NCI-H1092 treated with DMSO at 0.1 percent for 48 hours (cell line): Measurements from ENCODE around the gene MAPKAP1.

Experiments used
- DNase-seq: peaks from one replicate; lab custom pipeline; 2025; lab: John Stamatoyannopoulos, UW

Gene MAPKAP1

DNA sequence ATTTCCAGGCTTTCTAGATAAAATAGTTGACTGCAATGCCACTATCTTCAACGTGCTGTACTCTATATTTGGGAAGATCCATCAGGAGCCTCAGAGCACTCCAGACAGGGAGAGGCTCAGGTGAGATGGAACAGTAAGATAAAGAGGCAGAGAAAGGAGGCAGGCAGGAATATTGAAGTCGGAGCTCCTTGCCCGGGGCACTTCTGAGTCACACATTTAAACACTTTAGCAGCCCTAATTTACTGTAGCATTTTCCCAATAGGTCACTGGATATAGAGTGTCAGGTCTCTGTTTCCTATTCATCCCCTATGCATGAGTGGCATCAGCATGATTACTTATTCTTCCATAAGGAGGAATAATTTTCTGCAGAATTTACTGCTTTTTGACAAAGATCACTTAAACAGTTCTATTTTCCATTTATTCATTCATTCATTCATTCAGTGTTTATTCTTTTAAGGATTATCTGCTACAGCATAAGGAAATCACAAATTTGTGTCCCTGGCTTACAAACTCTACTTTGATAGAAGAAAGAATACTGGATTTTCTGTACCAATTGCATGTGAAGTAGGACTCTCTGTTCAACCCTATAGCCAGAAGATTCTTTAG lies 170.7 kb downstream of the MAPKAP1 start:
- DNase-seq: no peak

DNA sequence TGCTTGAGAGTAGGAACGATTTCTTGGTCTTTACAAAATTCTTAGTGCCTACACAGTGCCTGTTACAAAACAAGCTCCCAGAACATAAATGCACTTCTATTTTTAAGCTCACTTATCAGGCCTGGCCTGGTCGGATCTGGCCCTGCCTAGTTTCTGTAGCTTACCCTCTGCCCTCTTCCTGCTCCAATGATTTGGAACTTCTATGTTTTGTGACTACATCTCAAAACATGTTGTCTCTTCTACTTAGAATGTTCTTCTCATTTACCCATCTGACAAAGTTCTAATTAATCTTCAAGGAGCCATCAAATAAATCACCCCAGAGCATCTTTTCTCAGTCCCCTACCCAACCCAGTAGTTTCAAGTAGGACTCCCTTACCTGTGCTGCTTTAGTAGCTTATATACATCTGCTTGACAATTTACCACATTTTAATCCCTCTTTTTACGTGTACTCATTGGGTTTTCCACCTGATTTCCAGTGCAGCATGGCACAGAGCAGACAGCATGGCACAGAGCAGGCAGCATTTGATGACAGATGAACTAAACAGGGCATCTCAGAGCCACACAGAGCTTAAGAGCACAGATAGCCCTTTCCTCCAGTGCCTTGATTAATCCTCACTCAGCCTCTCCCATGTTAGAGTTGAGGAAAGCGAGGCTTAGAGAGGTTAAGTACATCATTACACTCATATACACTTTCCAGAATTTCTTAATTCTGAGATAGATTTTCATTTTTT lies 171.9 kb downstream of the MAPKAP1 start:
- DNase-seq: no peak

DNA sequence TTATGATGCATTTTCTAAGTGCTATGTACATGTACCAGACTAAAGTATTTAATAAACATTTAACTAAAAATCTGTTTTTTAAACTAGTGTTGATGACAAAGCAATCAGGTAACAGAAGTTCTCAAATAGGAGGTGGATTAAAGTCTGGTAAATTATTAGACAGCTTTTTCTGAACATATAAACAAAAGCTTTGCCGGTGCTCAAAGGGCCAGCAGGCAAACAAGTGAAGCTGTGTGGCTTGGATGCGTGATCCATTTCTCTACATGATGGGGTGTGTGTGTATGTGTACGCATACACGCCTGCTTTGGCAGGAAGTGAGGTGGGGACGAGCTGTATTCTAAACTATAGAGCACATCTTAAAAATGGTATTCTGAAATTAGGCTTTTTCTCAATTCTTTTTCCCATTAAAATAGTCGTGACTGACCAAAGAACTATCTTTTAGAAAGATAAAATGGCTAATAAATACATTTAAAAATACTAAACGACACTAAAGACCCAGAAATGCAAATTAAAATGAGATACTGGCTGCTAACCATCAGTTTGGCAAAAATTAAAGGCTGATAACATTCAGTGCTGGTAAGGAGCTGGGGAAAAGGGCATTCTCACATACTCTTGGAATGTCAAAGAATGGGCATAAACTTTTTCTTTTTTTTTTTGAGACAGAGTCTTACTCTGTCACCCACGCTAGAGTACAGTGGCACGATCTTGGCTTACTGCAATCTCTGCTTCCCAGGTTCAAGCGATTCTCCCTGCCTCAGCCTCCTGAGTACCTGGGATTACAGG lies 174.0 kb downstream of the MAPKAP1 start:
- DNase-seq: no peak

DNA sequence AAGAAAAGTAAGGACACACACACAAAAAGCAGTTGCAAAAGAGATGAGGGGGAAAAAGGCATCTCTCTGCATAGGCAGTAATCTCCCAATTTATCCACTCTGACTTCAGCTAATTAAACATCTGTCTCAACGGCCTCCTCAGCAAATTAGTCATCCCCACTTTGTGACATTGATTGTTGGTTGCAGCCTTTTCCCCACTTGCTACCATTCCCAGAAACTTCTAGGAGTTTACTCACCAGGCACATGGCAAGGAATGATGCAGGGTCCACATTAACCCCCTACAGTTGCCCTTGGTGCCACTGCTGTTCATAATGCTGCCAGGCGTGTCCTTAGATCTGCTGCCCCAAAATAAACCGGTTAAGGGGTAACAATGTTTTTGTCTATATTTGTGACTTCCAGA lies 174.6 kb downstream of the MAPKAP1 start:
- DNase-seq: no peak

DNA sequence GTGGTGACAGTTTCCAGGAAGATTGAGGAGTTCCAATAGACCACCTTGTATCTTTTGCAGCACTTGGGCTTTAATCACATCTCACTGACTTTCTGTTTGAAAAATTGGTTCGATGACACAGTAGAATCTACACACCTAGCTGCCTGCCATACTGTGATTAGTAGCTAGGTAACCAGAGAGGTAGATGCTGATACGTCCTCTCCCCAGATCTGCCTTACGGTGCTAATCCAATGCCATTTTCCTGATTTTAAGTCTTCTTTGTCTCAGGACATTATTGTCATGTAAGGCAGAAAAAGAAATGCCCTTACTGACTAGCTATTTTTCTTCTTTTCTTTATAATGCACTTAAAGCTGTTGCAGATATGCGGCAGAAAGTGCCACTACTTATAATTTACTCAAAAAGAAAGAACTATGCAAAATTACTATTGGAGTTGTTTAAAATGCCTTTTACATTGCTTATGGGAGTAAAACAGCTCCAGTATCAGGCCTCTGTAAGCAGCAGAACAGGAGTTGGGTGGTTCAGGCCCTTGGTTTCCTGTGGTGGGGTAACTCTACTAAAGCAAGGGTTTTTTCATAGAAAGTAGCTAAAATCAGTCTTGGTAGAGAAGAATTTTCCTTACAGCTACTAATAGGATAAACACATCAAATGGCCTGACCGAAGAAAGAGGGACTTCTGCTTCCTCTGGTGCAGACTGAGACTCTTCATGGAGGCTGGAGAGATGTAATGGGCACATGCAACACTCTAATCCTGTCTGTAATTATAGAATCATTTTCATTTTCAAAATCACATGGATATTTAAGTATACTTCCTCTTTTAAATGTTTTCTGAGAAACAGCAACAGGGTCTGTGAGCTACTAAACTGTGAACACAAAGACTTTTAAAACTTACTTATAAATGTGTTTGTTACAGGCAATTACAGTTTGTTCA lies 177.2 kb downstream of the MAPKAP1 start:
- no peak for DNase-seq

DNA sequence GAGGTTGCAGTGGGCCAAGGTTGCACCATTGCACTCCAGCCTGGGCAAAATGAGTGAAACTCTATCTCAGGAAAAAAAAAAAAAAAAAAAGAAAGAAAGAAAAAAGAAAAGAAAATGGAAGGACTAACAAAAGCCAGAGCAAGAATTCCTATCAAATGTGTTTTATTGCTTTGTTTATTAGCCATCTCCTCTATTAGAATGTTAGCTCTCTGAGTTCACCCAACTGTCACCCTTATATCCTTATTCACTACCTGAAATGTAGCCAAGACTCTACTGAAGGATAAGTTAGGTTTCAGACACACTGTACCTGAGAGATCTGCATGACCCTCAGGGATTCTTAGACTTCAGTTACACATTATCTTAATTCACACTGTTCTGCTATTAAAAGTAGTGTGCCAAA lies 177.9 kb downstream of the MAPKAP1 start:
- no peak for DNase-seq

DNA sequence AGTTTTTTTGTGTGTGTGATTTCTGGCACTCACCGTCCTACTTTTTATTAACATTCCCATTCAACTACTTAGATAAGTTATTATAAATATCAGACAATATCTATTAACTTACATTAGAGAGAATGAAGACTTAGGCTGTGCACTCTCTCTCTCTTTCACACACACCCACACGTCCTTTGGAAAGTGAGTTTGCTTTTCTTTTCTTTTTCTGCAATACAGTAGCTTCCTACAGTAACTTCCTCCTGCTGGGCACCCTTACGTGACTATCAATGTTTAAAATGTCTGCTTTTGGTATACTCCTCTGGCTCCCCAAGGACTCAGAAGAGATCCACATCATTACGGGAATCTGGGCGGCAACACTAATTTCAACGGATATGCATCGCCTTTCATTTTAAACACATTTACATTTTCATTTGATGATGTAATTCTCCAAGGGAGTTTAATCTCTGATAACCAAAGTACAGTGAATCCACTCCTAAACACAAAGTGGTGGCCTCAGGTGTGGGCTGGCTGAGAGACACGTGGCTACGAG lies 179.5 kb downstream of the MAPKAP1 start:
- no peak for DNase-seq

DNA sequence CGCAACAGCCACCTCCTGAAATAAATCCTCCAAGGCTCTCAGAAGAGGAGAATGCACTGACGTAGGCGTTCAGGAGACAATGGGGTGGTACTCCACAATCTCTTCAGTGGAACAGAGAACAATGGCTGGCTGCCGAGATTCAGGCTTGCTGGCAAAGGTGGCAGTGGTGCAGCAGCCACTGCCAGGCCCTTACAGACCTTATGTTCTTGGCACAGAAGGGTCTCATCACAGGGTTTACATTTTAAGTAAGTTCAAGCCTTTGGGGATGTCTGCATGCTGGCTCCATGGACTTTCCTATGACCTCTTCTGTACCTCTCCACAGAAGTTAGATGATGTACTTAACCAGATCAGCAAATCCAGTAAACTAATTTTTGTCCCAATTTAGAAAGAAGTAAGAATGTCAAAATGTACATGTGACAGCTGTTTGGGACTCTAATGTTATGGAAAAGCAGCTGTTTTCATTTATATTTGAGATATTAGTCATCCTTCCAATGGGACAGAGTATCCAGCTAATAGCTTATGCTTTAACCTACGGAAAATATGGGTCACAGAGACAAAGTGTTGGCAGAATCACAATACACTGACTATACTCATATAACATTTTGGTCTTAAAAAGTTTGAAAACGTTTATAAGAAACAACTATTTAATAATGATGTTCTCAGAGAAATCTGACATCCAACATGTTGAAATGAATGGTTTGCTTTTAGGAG lies 180.9 kb downstream of the MAPKAP1 start:
- DNase-seq: no peak

DNA sequence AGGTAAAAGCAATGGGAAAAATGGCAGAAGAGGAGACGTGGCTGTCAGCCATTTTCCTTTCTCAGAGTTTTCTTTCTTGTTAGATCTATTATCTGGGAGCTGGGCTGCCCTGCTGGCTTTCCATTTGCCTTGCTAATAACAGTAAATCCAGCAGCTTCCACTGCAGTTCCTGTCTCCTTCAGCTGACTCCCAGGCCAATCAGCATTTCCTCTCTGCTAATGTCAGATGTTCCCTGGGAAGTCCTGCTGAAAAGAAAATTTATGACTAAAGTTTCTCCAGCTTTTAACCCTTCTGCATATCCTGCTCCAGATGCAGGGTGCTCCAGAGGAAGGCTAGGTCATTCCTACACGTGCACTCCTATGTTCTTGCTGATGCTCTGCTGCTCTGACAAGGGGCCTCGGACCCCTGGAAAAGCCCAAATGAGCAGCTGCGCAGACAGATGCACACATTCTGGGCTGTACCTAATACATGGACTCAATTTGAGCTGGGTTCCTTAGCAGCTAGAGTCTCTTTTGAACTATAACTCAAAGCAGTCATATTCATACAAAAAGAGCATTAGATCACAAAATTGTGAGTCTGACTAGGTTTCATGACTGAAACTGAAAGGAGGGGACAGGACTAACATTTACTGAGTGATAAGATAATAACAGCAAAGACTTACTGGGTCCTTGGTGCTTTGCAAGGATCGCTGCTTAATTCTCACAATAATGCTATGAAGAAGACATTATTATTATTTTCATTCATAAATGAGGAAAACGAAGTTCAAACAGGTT lies 182.2 kb downstream of the MAPKAP1 start:
- no peak for DNase-seq

DNA sequence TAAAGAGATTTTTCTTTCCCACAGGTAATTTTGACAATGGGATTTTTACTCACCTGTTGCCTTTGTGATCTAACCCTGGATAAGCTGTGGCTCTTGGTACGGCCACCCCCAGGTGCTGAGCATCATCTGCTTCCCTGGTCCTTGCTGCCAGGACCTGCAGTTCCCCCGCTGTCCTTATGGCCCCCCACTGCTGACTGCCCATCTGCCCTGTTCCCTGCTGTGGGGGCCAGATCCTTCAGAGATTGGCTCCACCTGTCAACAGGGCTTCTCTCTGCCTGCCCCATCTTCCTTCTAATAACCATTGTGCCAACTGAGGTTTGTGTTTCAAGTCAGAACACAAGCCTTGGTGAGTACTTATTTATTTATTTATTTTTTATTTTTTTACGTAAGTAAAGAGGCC lies 183.3 kb downstream of the MAPKAP1 start:
- DNase-seq: no peak

DNA sequence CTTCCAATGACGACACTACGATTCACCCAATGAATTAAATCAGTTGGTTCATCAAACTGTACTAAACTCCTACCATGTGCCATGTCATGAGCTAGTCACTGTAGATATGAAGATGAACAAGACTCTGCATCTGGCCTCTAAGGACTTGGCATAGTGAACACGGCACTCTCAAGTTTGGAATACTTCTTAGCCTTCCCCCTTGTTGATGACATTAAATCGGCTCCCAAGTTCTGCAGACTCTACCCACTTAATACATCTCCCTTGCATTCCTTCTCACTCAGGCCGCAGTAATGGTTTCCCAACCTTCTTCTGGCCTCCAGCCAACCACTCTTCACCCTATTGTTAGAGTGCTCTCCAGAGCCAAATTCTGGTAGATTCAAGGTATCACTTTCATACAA lies 184.7 kb downstream of the MAPKAP1 start:
- DNase-seq: no peak

DNA sequence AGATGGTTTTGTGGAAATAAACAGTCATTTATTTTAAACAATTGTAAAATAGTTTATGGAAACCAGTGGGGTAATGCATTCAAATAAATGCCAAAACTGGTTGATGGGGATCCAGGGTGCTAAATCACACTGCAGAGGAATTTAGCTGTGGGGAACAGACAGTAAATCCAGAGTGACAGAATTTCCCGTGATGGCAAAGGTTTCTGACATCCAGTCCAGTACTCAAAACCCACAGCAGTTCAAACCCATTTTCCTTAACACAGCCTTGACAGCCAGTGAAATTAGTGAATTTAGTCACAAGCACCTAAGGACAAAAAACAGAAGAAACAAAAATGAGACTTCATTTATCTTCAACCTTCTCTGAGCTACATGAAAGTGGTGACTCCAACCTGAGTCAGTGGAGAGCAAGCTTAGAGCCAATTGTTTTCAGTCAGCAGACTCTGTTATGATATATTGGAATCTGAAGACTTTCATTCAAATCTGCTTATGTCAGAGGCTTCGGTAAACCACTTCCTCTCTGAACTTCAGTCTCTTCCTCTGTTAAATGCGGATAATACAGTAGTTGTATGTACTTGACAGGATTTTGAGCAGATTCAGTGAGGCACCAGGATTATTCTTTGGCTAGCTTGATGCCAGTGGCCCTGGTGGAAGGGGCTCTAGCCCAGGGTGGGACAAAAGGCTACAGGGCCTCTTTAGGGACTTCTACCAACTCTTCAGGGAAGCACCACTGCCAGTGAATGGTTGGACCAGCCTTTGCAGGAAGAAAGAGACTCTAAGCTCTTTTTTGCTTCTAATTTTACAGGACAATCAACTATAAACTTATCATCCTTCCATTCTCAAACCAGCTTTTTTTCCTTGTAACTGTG lies 185.3 kb downstream of the MAPKAP1 start:
- DNase-seq: no peak

DNA sequence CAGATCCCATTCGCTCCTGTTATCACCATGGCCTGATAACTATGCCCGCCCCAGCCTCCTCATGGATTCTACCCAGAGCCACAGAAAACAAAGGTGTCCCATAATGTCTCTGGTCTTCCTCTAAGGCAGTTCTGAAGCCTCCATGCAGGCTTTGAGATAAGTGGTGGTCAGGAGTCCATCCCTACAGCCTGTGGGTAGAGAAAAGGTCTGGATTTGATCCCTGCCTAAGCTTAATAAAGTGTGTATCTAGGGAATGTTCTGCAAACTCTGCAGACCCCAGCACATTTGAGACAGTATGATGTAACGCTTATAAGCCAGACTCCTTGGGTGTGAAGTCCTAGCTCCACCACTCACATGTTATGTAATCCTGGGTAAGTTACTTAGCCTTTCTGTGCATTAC lies 187.3 kb downstream of the MAPKAP1 start:
- no peak for DNase-seq

DNA sequence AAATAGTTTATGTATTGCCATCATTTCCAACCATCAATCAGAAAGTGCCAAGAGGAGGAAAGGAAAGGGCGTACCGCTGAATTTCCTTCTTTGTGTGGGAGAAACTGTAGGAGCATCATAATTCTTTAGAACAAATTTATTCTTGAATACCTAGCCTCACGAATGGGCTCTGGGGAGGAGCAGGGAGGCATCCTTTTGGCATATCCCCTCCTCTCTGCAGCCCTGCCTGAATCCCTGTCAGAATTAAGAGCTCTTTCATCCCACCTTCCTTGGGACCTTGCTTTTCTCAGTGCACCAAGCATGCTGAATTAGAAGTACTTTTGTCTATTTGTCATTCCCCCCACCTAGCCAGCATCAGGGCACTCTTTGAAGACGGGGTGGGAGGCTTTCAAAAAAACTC lies 189.4 kb downstream of the MAPKAP1 start:
- no peak for DNase-seq

DNA sequence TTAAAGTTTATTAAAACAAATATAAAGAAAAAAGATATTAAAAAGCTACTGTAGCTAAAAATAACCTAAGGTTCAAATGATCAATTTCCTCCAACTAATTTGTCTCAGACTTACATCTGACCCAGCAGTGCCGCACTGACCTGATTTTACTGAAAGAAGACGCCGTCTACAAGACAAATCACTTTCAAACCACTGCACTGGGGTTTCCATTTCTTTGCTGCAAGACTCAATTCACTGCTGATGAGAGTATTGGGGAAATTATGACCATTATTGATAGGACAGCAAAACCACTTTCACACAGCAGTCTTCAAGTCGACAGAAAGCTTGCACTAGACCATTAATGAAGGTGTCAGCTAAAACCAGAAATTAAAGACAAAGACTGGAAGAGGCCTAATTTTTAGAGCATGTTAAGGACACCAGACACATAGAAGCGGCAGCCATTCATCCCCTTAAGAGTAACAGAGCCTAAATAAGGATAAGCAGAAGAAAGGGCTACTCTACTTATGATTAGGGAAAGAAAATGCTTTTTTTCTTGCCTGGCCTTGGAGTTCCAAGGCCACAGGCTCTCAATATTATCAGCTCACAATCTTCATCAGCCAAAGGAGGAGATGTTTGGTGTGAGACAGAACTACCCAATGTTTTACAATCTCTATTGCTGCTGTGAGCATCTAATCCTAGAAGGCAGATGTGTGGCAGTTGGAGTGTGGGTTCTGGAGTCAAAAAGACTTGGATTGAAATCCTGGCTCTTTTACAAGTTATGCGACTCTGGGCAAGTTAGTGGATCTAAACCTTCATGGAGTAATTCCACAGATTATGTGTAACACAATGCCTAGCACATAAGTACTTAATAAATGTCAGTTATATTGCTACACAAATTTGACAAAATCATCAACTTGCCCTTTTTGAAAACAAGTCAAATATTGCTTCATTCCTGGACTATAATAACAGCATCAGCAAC lies 190.7 kb downstream of the MAPKAP1 start:
- no peak for DNase-seq

DNA sequence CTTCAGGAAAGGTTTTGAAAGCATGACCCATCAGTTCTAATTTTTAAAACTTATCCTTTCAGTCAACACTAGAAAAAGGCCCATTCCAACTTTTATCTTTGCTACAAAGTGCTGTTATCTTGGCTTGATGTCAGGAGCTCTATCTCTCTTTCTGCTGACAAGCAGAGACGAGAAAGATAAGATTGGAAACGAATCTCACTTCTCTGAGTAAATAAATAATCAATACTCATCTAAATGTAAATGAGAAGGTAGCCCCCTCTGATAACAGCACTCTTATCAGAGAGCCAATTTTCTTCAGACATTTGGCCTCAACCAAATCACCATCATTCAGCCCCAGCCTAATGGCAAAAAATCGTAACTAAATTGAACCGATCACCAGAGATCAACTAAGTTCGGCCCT lies 191.7 kb downstream of the MAPKAP1 start:
- no peak for DNase-seq

DNA sequence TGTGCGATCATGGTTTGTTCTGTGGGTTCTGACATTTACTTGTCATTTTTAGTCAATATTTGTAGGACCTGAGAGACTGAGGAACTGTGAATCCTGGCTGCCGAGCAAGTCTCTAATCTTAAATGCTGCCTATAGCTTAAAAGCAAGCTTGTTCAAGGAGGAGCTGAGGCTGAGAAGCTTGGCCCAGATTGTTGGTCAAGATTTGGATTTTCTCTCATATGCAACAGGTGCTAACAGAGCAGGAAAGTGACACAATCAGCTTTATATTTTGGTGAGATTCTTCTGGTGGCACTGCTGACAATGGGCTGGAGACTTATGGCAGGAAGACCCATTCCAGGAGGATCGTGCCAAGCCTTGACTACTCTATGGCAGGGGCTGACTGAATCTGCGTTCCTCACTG lies 192.5 kb downstream of the MAPKAP1 start:
- DNase-seq: no peak

DNA sequence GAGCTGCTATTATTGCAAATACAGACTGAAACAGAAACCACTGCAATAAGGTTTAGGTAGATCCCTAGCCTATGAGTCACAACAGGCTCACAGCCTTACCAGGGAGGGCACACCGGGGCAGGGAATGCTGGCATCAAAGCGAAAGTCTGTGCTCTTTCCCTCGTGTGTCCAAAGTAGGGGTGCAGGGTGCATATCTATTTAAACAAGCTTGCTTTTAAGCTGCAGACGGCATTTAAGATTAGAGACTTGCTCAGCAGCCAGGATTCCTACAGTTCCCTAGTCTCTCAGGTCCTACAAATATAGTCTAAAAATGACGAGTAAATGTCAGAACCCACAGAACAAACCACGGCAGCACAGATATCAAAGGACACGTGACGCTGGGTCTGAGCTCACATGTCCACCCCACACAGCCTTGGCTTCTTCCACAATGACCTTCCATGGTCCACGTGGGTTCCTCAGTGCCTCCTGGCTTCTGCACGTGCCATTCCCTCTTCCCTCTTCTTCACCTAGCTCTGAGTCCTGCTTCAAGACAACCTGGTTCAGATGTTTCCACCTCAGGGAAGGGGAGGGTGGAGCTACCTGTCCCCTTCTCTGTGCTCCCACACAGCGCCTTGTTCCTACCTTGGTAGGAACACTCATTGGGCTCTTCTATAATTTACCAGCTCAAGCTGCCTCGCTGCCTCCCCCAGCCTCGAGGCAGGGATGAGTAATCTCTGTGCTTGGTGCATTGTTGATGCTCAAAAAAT lies 193.2 kb downstream of the MAPKAP1 start:
- DNase-seq: no peak
